H1 (cell line): ENCODE measurements around the gene TFB1M. TPM values are rescaled to one million over a fixed set of nuclear protein-coding genes. Genes with fewer than 3 reads are reported as not detected.

Experiments used
- CHD7 ChIP-seq: fragments of 300-600 bp; sonication (generic); IDR thresholded peaks from 2 replicates; pipeline ENCODE4 v1.7.1; 2012; ENCODE audit warnings: low read length, moderate library complexity, mild to moderate bottlenecking, inconsistent platforms; ENCODE audit not compliant: insufficient replicate concordance
- CTBP2 ChIP-seq: IDR thresholded peaks from 2 replicates; pipeline ENCODE4 v1.7.0; 2011; ENCODE audit warnings: borderline replicate concordance, mild to moderate bottlenecking, moderate library complexity, mixed read lengths, low read length; ENCODE audit not compliant: insufficient read depth, insufficient read length
- HDAC6 ChIP-seq: IDR thresholded peaks from one replicate; pipeline ENCODE4 v1.7.1; 2012; ENCODE audit warnings: low read depth, mild to moderate bottlenecking, inconsistent platforms, low read length, moderate library complexity
- MAX ChIP-seq: IDR thresholded peaks from 2 replicates; pipeline ENCODE4 v1.6.1; 2012; ENCODE audit warnings: inconsistent platforms
- PHF8 ChIP-seq: fragments of 200-600 bp; sonication (generic); conservative IDR thresholded peaks from 2 replicates; pipeline ENCODE4 v1.7.1; 2012; ENCODE audit warnings: low read depth, mild to moderate bottlenecking, inconsistent platforms, low read length, moderate library complexity
- POU5F1 ChIP-seq: IDR thresholded peaks from 2 replicates; pipeline ENCODE4 v1.6.1; 2011; ENCODE audit warnings: low read depth, mild to moderate bottlenecking, low read length, moderate library complexity
- RBBP5 ChIP-seq: IDR thresholded peaks from 2 replicates; pipeline ENCODE4 v1.7.1; 2012; ENCODE audit warnings: low read depth, mild to moderate bottlenecking, inconsistent platforms, low read length, moderate library complexity, borderline replicate concordance
- SIN3A ChIP-seq, 2 experiments: IDR thresholded peaks in 1 of 2; conservative IDR thresholded peaks in 1 of 2; 2 replicates each; pipeline ENCODE4 v1.6.1; 2011 to 2012; ENCODE audit warnings: low read length in 2 of 2, improper control_type of control experiment in 1 of 2, low read depth in 1 of 2, mild to moderate bottlenecking in 1 of 2
- SIX5 ChIP-seq: IDR thresholded peaks from 2 replicates; pipeline ENCODE4 v1.6.1; 2011; ENCODE audit warnings: mild to moderate bottlenecking, low read depth, low read length
- SP1 ChIP-seq: IDR thresholded peaks from 2 replicates; pipeline ENCODE4 v1.6.1; 2011; ENCODE audit warnings: low read depth, low read length
- SUZ12 ChIP-seq: fragments of 200-600 bp; sonication (generic); IDR thresholded peaks from 2 replicates; pipeline ENCODE4 v1.6.1; 2012; ENCODE audit warnings: mild to moderate bottlenecking, inconsistent platforms, low read length, moderate library complexity, mixed read lengths
- polyA plus RNA-seq, 7 experiments: library from polyadenylated mRNA; depleted of rRNA in 3 of 7; stranded (reverse) in 5 of 7; unstranded in 2 of 7; fragments of >200 nt in 5 of 7; fragments of 200-250 nt in 2 of 7; gene quantifications; 1 replicate in 5 of 7; 2 replicates in 1 of 7; 4 replicates in 1 of 7; pipeline versions ENCODE4 v1.2.1 to v1.2.3, GENCODE V29; 2011 to 2013; ENCODE audit warnings: missing spikeins in 2 of 7, mixed read lengths in 2 of 7
- total RNA-seq: library from RNA; stranded (reverse); fragmentation: NEBNext Ultra II Directional; extraction: Animal tissue kit (Norgen Biotek cat#: 25700); gene quantifications from 2 replicates; pipeline ENCODE4 v1.2.1, GENCODE V29; 2021

TFB1M gene
- total and polyA plus RNA-seq, 2 of the 8 experiments (the other 6 are each of a cell fraction or from before 2014, with no cell fraction given): 28.2 to 49.4 TPM

GRCh38 chr6:155303361-155303870 lies 10.9 kb downstream of the TFB1M start (continued):
- TF ChIP-seq CHD7 (no peak), RBBP5 (no peak), SP1 (no peak), HDAC6 (no peak), SIN3A (conservative IDR thresholded peaks at IDR 0.05 in 1 of 2, IDR thresholded peaks at IDR 0.05 in 1 of 2; ENCODE audit: low read depth in 1 of 2, low read length in 2 of 2) (no peak), PHF8 (no peak), CTBP2 (no peak), POU5F1 (no peak), SIX5 (no peak), SUZ12 (no peak), MAX (no peak)
